GM18907 (cell line): ENCODE measurements around the gene RHBDF1.
A peak's percentile ranks its signal among the peaks of the same experiment; 100 is the strongest.

Source experiments
- ATAC-seq: cut with Tn5 transposase; IDR thresholded peaks from one replicate; pipeline ENCODE4 v1.9.1; 2021; ENCODE audit warnings: mild to moderate bottlenecking, moderate library complexity; ENCODE audit not compliant: unreplicated experiment

RHBDF1 gene

DNA sequence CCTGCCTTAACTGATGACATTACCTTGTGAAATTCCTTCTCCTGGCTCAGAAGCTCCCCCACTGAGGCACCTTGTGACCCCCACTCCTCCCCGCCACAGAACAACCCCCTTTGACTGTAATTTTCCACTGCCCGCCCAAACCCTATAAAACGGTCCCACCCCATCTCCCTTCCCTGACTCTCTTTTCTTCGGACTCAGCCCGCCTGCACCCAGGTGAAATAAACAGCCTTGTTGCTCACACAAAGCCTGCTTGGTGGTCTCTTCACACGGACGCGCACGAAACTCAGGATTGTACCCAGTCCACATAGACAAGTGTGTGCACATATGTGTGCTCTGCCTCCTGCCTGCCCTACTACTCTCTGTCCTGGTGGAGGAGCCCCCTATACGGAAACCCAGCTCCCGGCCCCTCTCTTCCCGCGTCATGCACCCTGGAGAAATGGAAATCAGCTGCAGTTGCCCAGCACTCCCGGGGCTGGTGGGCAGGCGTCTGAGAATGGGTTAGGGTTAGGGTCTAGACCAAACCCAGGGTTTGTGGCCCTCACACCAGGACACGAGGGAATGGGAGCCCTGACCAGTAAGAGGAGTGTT lies 2.4 kb upstream of the RHBDF1 start:
- ATAC-seq, result no peak

DNA sequence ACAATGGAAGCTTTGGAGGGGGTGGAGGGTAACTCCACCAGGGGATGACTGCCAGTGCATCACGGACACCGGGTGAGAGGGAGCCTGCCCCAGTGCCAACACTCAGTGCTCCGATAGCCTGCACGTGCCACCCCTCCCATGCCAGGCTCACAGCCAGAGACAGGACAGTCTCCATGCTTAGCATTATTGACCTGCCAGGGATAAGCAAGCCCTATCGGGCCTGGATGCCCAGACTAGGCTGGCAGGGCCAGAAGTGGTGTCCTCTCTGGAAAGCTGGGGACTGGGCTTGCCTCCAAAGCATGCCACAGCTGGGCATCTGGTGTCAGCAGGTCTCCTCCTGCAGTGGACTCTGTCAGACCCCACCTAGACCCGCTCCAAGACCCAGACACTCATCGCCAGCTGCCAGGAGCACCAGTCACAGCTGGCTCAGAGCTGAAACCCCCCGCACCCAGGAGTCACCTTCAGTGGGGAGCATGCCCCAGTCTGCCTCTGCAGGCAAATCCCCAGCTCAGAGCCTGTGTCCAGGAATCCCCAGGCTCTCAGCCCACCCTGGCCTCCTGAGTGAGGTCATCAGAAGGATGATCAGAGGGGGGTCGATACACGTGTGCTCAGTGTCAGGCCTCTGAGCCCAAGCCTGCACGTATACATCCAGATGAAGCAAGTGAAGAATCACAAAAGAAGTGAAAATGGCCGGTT lies 1.8 kb upstream of the RHBDF1 start:
- ATAC-seq, result no peak

DNA sequence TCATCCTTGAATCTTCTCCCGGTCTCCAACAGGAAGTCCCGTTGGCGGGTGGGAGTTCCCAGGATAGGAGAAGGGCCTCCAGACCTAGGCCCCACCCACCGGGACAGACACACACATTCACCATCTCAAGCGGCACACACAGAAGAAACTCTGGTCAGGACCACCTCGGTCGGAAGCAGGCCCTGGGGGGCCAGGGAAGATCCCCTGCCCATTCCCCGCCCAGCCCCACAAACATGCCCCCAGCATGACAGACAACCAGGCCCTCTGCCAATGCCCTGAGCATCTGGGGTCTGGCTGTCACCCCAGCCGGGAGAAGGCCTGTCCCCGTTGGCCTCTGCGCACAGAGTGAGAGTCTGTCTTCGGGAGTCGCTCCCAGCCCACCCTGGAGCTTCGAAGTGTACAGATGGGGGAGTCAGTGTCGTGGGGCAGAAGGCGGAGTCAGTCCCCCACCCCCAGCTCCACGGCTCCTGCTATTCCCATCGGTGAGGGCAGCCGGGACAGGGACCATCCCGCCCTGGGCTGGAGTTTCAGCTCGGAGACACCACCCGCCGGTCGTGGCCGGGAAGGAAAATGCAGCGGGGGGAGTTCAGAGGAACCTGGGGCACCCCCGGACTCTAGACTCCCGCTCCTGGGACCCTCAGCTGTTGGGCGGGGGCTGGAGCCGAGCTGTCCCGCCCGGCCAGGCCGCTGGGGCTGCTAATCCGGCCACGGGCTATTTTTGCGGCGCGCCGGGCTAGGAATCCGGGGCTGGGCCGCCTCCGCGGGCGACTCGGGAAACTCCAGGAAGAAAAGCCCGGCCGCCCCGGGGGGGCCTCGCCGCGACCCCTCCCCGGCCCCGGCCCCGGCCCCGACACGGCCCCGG lies 660 bp downstream of the RHBDF1 start:
- ATAC-seq, result no peak

DNA sequence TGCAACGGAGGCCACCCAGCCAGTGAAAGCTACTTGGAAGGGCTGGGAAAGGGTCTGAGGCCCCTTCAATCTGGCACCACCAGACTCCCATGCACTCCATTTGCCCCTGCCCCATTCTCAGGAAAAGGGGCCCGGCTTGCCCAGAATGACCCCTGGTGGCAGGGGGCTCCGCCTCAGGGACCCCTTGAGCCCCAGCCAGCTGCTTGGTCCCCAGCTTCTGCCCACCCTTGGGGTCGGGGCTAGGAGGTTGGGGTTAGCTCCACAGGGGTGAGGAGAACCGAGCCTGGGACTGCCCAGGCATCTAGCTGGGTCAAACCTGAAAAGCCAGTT lies 1.3 kb downstream of the RHBDF1 start:
- ATAC-seq, result no peak

DNA sequence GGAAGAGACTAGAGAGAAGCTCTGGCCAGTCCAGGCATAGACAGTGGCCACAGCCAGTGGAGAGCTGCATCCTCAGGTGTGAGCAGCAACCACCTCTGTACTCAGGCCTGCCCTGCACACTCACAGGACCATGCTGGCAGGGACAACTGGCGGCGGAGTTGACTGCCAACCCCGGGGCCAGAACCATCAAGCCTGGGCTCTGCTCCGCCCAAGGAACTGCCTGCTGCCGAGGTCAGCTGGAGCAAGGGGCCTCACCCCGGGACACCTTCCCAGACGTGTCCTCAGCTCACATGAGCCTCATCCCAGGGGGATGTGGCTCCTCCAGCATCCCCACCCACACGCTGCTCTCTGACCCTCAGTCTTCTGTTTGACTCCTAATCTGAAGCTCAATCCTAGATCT lies 3.2 kb downstream of the RHBDF1 start:
- ATAC-seq, result no peak

DNA sequence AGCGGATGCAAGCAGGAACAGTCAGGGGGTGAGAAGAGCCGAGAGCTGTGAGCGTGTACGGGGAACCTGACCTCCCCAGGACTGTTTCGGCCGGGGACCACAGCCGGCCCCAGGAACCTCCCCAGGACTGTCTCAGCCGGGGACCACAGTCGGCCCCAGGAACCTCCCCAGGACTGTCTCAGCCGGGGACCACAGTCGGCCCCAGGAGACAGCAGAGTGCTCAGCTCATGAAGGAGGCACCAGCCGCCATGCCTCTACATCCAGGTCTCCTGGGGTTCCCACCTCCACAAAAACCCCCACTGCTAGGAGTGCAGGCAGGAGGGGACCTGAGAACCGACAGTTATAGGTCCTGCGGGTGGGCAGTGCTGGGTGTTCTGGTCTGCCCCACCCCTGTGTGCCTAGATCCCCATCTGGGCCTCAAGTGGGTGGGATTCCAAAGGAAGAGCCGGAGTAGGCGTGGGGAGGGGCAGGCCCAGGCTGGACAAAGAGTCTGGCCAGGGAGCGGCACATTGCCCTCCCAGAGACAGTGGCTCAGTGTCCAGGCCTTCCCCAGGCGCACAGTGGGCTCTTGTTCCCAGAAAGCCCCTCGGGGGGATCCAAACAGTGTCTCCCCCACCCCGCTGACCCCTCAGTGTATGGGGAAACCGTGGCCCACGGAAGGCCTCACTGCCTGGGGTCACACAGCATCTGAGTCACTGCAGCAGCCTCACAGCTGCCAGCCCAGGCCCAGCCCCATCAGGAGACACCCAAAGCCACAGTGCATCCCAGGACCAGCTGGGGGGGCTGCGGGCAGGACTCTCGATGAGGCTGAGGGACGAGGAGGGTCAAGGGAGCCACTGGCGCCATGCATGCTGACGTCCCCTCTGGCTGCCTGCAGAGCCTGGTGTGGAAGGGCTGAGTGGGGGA lies 4.3 kb downstream of the RHBDF1 start:
- no peak for ATAC-seq

DNA sequence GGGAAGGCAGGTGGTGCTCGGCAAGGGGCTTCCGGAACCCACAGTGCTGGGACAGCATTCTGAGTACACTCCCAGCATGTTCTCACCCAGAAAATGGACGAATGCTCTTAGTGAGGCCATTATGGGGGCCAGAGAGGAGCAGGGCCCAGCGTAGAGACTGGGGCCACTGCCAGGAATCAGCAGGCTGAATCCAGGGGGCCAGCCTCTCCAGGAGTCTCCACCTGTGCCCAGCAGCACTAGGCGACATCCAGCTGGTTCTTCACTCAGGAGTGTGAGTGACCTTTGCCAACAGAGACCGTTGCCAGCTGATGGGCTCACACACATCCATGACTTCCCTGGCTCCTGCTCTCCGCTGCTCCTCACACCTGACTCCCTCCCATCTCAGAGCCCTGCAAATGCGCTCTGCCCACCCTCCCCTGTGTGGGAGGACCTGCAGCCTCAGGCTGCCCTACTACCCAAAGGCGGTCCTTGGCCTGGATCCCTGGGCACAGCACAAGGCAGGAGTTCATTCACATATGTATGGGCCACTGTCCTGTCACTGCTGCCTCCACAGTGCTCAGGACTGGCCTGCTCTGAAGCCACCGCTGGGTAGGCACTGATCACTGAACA lies 5.1 kb downstream of the RHBDF1 start:
- no peak for ATAC-seq

DNA sequence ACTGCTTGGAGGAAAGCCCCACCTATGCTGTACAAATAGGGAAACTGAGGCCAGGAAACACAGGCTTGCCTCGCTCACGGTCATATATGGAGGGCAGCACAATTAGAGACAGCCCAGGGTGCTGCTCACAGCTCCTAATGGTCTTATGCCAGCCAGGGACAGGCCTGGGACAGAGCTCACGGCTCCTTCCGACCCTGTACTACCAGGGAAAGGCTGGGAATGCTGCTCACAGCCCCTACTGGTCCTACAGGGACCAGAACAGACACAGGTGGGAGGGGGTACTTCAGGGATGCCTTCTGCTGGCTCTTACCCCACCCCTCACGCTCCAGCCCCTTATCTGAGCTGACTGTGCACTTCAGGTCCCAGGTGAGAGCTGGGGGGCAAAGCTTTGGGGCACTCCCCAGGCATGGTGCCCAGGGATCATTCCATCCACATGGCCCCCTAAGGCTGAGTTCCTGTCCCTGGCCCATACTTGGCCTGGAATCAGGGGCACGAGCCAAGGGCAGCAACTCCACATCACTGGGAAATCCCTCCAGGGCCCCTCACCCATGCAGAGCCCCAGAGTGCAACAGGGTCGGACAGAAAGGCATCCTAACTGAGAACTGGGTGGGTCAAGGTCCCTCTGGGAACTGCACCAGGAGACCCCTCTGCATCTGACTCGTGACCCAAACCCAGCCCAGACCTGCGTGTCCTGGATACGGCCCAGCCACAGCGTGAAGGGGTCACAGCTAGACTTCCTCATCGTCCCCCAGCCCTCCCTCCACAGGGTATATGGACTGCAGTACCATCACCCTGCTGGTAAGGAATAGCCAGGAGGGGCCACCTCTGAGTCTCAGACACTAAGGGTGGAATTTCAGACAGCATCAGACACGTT lies 5.9 kb downstream of the RHBDF1 start:
- no peak for ATAC-seq

DNA sequence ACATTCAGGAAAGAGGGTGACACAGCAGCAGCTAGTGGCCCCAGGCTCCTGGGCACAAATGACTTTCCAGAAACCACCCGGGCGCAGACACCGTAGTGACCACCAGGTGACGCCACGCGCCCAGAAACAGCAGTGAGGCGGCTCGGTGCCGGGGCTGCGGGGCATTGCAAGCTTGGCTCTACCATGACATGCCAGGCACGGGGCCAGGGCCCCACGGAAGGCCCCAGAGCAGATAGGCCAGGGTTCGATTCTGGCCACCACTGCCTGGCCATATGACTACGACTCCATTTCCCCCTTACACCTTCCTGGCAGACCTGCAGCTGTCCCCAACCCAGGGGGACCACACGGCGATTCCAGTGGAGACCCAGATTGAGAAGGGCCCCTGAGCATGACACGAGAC lies 6.7 kb downstream of the RHBDF1 start:
- ATAC-seq, result peak; percentile 43

DNA sequence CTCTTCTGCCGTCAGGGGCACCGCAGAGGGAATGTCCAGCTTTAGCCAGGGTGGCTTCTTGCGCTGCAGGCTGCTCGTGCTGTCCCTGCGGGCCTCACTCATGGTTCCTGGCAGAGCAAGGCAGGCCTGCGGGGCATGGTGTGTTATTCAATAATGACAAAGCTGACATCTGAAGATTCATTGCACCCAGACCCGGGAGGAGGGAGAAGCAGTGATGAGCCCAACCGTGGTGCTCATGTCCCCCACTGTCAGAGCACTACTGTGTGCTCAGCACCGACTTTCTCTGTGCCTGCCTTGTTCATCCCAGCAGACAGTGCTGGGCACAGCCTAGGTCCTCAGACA lies 7.5 kb downstream of the RHBDF1 start:
- no peak for ATAC-seq

DNA sequence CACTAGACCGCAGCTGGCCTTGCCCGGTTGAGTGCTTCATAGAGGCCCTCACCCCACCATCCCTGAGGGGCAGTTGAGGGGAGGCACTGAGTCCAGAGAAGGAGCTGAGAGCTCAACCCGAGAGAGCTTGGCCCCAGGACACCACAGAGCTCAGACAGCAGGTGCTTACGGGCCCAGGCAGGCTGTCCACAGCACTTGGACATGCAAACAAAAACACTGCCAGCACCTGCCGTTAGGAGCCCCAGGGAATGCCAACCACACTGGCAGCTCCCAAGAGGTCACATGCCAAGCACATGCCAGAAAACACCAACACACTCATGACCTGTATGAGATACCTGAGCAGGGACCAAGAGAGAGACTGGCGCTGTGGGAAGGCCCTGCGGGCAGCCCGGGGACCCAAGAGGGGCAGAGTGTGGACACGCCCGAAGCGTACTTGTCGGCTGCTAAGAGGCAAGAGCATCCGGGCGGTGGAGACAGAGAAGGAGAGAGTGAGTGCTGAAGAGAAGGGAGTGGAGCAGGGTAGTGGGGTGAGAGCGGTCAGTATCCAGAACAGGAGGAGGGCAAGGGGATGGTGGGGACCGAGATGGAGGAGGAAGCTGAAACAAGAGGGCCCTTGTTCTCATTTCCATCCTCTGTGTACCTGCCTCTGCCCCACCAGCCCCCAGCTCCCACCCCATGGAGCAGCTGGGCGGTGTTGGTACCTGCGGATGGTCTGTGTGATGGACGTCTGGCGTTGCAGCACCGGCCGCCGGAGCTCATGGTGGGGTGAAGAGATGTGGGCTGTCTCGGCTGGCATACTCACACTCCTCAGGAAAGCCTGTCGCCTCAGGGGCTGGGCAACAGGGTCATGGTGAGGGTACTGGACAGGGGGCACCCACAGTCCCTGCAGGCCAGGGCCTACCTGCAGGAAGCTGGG lies 8.2 kb downstream of the RHBDF1 start:
- no peak for ATAC-seq

DNA sequence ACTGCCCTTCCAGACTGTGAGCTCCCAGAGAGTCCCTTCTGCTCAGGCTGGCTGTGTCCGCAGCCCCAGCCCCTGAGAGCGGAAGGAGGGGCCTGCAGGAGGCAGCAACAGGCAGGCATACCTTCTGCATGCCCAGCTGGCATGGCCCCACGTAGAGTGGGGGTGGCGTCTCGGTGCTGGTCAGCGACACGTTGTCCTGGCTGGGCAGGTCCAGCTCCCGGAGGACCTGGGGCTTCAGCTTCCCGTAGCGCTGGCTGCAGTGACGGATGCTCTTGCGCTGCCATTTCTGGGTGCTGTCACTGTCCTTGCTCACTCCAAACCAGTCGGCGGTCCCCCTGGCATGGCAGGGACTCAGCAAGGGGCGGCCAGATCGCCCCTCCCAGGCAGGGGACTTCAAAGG lies 9.0 kb downstream of the RHBDF1 start:
- no peak for ATAC-seq

DNA sequence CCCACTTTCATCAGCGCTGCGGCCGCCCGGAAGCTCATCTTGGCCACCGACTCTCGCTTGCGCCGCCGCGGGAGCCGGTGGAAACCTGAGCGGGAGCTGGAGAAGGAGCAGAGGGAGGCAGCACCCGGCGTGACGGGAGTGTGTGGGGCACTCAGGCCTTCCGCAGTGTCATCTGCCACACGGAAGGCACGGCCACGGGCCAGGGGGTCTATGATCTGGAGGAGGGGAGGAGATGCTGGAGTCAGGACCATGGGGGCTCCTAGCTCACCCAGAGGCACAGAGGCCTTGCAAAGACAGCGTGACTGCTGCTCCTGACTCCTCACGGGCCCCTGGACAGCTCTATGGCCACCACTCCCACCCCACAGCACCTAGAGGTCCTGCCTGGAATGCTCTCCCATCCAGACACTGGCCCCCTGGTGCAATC lies 9.5 kb downstream of the RHBDF1 start:
- ATAC-seq, result no peak

DNA sequence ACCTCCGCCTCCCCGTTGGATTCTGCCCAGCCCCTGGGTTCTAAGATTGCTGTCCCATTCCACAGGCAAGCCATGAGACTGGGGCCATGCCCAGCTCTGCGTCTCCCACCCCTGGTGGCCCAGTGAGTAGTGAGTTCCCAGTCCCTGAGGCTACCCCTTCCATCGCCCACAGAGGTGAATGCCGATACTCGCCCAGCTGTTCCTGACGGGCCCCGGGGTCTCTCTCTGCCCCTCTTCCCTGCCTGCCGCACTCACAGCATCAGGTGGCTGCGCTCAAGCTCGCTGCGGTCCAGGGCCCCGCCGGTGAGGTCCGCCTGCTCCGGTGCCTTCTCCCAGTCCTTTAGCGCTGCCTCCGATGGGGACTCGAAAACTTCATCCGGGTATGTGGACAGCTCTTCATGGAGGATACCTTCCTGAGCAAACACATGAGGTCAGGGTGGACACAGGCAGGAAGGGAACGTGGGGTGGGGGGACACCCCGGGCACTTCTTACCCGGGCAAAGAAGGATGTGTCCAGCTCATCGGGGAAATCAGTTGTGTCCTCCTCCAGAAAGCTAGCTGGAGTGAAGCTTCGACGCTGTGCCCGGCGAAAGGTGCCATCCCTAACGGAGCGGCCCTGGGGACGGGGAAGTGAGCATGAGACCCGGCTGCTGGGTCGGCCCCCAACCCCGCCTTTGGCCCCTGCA lies 10.0 kb downstream of the RHBDF1 start:
- ATAC-seq, result no peak

DNA sequence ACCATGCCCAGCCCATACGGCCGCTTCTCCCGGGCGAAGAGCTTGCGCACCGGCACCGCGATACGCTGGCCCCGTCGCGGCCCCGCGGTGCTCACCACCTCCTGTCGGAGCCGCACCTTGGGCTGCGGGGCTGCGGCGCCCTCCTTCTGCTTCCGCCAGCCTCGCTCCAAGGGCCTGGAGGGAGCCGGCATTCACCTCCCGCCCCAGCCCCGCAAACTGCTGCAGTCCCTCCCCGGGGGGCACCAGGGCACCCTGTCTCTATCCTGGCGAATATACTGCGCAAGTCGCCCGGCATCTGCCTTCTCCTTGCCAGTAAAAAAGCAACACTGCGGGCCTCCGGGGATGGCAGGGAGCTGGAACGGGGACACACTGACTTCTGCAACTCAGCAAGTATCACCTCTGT lies 10.6 kb downstream of the RHBDF1 start:
- no peak for ATAC-seq

DNA sequence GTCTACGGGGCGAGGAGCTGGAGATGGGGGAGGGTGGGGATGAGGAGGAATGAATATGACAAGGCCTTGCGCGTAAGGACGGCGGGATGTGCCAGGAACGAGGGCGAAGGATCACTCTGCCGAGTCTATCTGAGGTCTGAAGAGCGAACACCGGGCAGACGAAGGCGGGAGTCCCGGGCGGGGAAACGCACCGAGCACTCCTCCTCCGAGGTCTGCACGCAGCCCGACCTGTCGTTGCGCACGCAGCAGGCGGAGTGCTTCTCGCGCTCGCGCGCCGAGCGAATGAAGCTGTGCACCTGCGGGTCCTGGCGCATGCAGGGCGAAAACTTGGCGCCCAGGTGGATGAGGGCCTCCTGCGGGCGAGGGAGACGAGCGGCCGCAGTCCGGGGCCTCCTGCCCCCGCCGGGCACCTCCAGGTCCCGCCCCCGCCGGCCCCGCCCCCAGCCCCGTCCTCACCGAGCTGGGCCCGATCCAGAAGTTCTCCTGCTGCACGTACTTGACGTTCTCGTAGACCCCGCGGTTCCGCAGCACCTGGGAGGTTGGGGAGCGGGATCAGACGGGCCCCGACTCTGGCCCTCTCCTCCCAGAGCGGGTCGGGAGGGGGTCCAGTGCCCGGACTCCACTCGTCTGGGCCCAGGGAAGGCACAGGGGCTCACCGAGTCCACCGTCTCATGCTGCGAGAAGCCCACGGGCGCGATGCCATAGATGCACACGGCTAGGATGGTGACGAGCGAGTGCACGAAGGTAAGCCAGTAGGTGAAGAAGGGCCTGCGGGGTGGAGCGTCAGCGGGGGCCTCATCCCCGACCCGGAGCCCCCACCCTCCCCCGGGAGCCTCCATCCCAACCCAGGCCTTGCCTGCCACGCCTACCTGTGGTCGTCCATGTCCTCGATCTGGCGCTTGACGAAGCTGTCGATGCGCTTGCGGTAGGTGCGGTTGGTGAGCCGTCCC lies 11.2 kb downstream of the RHBDF1 start:
- no peak for ATAC-seq

DNA sequence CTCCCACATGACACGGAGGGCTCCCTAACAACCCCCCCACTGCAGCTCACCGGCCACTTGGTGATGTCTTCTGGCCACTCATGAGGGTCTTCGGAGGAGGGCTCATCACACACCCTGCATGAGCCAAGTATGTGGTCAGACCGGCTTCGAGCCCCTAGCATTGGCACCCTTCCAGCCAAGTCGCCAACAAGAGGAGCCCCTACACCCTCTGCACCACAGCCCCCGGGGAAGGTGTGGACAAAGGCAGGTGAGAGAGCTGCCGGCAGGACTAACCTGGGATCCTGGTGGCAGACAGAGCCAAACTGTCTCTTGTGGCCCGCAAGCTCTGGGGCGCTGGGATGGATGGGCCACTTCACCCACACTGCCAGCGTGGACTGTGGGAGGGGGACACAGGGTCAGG lies 12.3 kb downstream of the RHBDF1 start:
- no peak for ATAC-seq
